Endodermal cell (in vitro differentiated cells): Measurements from ENCODE around the gene AHDC1. TPM values are rescaled to one million over a fixed set of nuclear protein-coding genes. Genes with fewer than 3 reads are reported as not detected.
"Not testable (repeated sequence)": the region's sequence is repeated elsewhere in the genome, so short reads cannot be mapped to it uniquely, and the experiment has no call there.

Experiments
- DNase-seq: peaks from one replicate; pipeline ENCODE4 v3.0.0-alpha.2; 2017
- H3K27ac ChIP-seq: 2 replicates; pipeline ENCODE4 v1.5.1; 2013; ENCODE audit warnings: mild to moderate bottlenecking, low read depth, low read length, moderate library complexity
- H3K27me3 ChIP-seq: 2 replicates; pipeline ENCODE4 v1.6.1; 2013; ENCODE audit warnings: mild to moderate bottlenecking, low read length, moderate library complexity; ENCODE audit not compliant: insufficient read depth, control insufficient read depth, poor library complexity, severe bottlenecking
- H3K36me3 ChIP-seq: 2 replicates; pipeline ENCODE4 v1.7.0; 2013; ENCODE audit warnings: mild to moderate bottlenecking, low read length, moderate library complexity; ENCODE audit not compliant: control insufficient read depth, insufficient read depth
- H3K4me1 ChIP-seq: one replicate; pipeline ENCODE4 v1.7.0; 2013; ENCODE audit warnings: low read length; ENCODE audit not compliant: control insufficient read depth, insufficient read depth
- H3K4me3 ChIP-seq: 2 replicates; pipeline ENCODE4 v1.5.1; 2013; ENCODE audit warnings: mild to moderate bottlenecking, low read length, moderate library complexity
- H3K9ac ChIP-seq: 2 replicates; pipeline ENCODE4 v1.6.1; 2013; ENCODE audit warnings: mild to moderate bottlenecking, low read length, moderate library complexity; ENCODE audit not compliant: poor library complexity, severe bottlenecking; ENCODE audit errors: extremely low read depth
- H3K9me3 ChIP-seq: 2 replicates; pipeline ENCODE4 v1.6.1; 2013; ENCODE audit warnings: mild to moderate bottlenecking, low read length, moderate library complexity; ENCODE audit not compliant: control insufficient read depth
- H3K27ac Mint-ChIP-seq: 2 replicates; pipeline ENCODE4 v1.8.0; 2020; ENCODE audit warnings: mixed read lengths
- H3K27me3 Mint-ChIP-seq: 2 replicates; pipeline ENCODE4 v1.8.0; 2021; ENCODE audit warnings: mild to moderate bottlenecking, mixed read lengths; ENCODE audit not compliant: insufficient read depth
- H3K36me3 Mint-ChIP-seq: 2 replicates; pipeline ENCODE4 v1.8.0; 2020; ENCODE audit warnings: low read depth, mixed read lengths
- H3K4me1 Mint-ChIP-seq: 2 replicates; pipeline ENCODE4 v1.8.0; 2020; ENCODE audit warnings: mixed read lengths
- H3K4me3 Mint-ChIP-seq: 2 replicates; pipeline ENCODE4 v1.8.0; 2020; ENCODE audit warnings: mild to moderate bottlenecking, moderate library complexity, mixed read lengths
- H3K9me3 Mint-ChIP-seq: 2 replicates; pipeline ENCODE4 v1.8.0; 2020; ENCODE audit warnings: mild to moderate bottlenecking, mixed read lengths
- CTCF ChIP-seq: fragments of 200-600 bp; sonication (generic); conservative IDR thresholded peaks from 2 replicates; pipeline ENCODE4 v1.5.0; 2021; ENCODE audit warnings: antibody characterized with exemption, mild to moderate bottlenecking
- WGBS, 2 experiments: methylation state at CpG; one replicate each; pipeline versions ENCODE4 v1.1.5 to v1.1.7; 2013; ENCODE audit warnings: missing lambda C conversion rate in 2 of 2, mixed read lengths in 1 of 2; ENCODE audit not compliant: insufficient coverage in 1 of 2, insufficient read length in 1 of 2; 5-methylcytosine and 5-hydroxymethylcytosine counted together
- total RNA-seq, 2 donors: library from RNA; stranded (reverse); fragmentation: NEBNext Ultra II Directional in 1 of 2; extraction: Animal tissue kit (Norgen Biotek cat#: 25700) in 1 of 2; gene quantifications; 2 replicates in 1 of 2; 3 replicates in 1 of 2; pipeline ENCODE4 v1.2.1, GENCODE V29; 2021

The AHDC1 gene
- total RNA-seq, 2 donors from 2014 or later, result 39.3 to 41.2 TPM

- H3K4me1 Mint-ChIP-seq, result peaks cover 21% of the 10 kb centered on the region
- H3K4me3 ChIP-seq, result no peak overlapping the region
- H3K4me3 Mint-ChIP-seq, result no peak overlapping the region
- TF ChIP-seq CTCF, result no peak
- H3K36me3 ChIP-seq, result peaks cover 18% of the 10 kb centered on the region
- H3K9me3 ChIP-seq, result no peaks in the 10 kb centered on the region
- DNase-seq, result no peak
- no peak overlapping the region for H3K27ac ChIP-seq
- peaks cover 17% of the 10 kb centered on the region for H3K4me1 ChIP-seq
- 90 to 100% methylated on average over 2 to 8 of the region's 8 CpGs for WGBS, 2 experiments
- H3K9ac ChIP-seq, result no peak overlapping the region
- no peaks in the 10 kb centered on the region for H3K27me3 Mint-ChIP-seq
- no peaks in the 10 kb centered on the region for H3K9me3 Mint-ChIP-seq
- peaks cover 29% of the 10 kb centered on the region for H3K36me3 Mint-ChIP-seq
- no peaks in the 10 kb centered on the region for H3K27me3 ChIP-seq
- peak overlapping the region; percentile 58 for H3K27ac Mint-ChIP-seq
Observed at GRCh38 chr1:27554759-27555699, 48.9 kb downstream of the AHDC1 start.

- no peak for TF ChIP-seq CTCF
- Histone ChIP-seq H3K27me3 (no peaks in the 10 kb centered on the region), H3K9me3 (no peaks in the 10 kb centered on the region), H3K4me1 (peaks cover 17% of the 10 kb centered on the region), H3K4me3 (no peak overlapping the region), H3K36me3 (peaks cover 18% of the 10 kb centered on the region), H3K27ac (no peak overlapping the region), H3K9ac (no peak overlapping the region)
- H3K27me3 Mint-ChIP-seq, result no peaks in the 10 kb centered on the region
- peak overlapping the region; percentile 58 for H3K27ac Mint-ChIP-seq
- WGBS, 2 experiments, result 92 to 93% methylated on average over 4 of the region's 4 CpGs
- H3K9me3 Mint-ChIP-seq, result no peaks in the 10 kb centered on the region
- H3K4me3 Mint-ChIP-seq, result no peak overlapping the region
- peaks cover 17% of the 10 kb centered on the region for H3K4me1 Mint-ChIP-seq
- peaks cover 32% of the 10 kb centered on the region for H3K36me3 Mint-ChIP-seq
- no peak for DNase-seq
Observed at GRCh38 chr1:27554293-27554692, 49.7 kb downstream of the AHDC1 start.

GRCh38 chr1:27553823-27554222, 50.1 kb downstream of the AHDC1 start:
- H3K9me3 Mint-ChIP-seq, H3K9me3 ChIP-seq, H3K4me3 Mint-ChIP-seq, H3K4me3 ChIP-seq, DNase-seq, H3K9ac ChIP-seq, H3K27ac ChIP-seq, H3K27me3 ChIP-seq, H3K27ac Mint-ChIP-seq, H3K27me3 Mint-ChIP-seq: not testable (repeated sequence)
- WGBS, 2 experiments, result 87 to 95% methylated on average over 5 to 7 of the region's 7 CpGs
- Mint-ChIP-seq H3K4me1 (peaks cover 17% of the 10 kb centered on the region), H3K36me3 (peaks cover 32% of the 10 kb centered on the region)
- peaks cover 18% of the 10 kb centered on the region for H3K36me3 ChIP-seq
- H3K4me1 ChIP-seq, result peaks cover 17% of the 10 kb centered on the region
